GM21737 (cell line): Measurements from ENCODE around the gene COBLL1.

Experiments used
- ATAC-seq: cut with Tn5 transposase; IDR thresholded peaks from one replicate; pipeline ENCODE4 v1.9.1; 2021; ENCODE audit warnings: mild to moderate bottlenecking, moderate library complexity; ENCODE audit not compliant: unreplicated experiment

The COBLL1 gene

DNA sequence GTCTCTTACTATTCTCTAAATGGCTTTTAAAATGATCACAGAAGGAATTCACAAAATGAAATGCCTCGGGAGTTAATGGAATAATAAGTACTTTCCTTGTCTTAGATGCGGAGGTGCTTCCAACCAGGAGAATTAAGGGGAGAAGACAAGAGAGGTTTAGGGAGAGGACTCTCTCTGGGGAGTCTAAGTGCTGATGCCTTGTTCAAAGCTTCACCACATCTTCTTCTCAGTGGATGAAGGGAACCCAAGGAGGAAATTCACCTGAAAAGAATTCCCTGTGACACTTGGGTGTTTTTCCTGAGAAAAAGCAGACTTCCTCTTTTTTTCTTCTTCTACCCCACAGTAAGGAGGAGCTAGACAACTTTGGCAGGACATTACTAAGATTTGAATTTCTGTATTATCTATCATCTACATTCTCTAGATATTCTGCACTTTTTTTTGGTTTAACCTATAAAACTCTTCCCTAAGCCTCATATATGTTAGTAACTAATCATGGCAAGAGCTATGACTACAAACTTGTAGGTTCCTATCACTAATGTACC, 150.2 kb downstream of the COBLL1 start:
- ATAC-seq = no peak

DNA sequence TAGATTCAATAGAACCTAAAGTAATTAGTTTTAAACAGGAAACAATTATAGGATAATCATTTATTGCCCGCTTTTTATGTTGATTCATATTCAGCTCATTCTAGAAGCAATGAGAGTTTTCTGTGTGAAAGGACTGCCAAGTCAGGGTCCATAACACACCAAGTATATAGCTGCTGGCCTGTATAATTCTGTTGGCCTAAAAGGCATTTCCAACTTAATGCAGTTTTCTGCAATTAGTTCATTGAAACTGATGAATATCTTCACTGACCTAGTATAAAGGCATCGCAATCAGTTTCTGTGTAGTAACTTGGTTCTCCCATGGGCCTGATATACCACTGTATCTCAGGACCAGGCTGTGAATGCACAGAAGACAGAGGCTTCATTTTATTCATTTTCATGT, 151.3 kb downstream of the COBLL1 start:
- no peak for ATAC-seq

DNA sequence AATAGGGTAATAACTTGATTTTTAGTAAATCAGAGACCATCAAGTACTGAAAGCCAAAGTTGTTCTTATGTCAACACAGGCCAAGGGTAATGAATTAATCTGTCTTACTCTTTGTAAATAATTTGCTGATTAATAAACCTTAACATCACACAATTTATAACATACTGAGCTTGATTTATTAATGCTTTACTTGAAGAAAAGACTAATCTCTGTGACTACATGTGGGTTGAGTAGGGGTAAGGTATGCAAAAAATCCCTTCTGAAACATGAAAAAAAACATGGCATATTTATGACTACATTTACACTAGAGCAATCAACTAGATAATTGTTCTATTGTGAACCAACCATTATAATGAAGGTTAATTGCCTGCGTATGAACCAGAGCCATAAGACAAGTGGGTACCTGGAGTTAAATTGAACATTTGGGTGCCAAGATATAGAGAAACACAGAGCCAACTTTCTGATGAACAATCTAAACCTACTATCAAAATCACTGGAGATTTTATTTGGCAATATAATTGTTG, 152.7 kb downstream of the COBLL1 start:
- no peak for ATAC-seq

DNA sequence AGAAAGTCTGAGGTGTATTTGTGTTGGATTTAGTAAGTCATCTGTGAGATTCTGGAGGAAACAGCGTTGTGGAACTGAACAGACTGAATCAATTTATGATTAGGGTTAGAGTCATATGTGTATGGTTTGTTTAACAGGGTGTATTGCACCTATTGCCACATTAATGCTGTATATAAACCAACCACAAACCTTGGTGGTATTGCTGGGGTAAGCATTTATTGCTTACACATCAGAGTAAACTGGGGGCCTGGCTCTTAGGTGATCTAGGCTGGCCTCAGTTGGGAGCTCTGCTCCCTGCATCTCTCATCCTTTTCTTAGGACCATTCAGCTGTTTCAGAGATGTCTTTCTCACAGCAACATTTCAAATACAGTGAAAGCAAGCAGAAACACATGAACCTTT, 160.6 kb downstream of the COBLL1 start:
- ATAC-seq = no peak

DNA sequence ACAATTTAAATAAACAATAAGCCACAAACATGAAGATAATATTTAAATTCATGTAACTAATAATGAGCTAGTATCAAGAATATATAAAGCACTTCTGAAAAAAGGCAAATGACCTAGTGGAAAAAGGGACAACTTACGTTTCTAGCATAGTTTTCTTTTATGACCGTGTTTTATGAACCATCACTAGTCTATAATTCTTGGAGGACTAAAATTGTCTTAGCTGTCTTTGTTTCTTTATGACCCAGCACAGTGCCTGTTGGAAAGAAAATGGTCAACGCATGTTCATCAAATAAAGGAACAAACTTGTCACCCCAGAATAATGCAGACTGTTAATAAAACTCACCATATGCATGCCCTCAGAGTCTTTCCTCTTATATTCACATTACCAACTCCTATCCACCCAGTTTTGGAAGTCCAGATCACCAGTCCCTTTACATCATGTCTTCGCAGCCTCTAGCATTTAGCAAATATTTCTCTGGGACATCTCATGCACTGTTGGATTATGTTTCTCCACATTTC, 162.9 kb downstream of the COBLL1 start:
- ATAC-seq = no peak

DNA sequence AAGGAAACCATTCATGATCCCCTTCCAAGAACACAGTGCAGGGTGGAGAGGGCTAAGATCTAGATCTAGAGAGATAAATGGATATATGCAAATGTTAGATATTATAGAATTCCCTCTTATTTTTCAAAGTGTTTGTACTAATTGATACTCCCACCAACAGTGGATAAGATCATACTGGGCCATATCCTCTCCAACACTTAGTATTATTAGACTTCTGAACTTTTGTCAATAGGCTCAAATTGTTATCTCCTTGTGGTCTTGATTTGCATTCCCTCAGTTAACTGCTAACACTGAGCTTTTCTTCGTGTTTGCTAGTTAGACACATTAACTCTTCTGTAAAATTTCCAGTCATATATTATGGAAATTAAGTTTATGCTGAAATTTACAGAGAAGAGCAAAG, 163.9 kb downstream of the COBLL1 start:
- ATAC-seq = no peak

DNA sequence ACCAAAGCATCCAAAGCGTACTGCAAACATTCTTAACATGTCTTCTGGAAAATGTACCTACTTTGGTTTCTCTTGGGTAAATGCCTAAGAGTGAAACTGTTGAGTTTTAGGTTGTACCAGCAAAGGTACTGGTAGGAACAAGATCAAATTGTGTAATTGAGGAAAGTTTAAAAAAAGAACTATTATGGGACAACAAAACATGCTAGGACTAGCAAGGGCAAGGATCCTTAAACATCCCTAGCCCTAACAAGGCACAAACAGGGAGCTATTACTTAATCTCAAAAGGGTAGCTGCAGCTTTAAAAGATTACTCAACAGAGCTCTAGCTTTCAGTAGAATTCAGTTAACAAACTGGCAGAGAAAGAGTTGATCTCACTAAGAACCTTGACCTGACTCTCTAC, 164.4 kb downstream of the COBLL1 start:
- no peak for ATAC-seq

DNA sequence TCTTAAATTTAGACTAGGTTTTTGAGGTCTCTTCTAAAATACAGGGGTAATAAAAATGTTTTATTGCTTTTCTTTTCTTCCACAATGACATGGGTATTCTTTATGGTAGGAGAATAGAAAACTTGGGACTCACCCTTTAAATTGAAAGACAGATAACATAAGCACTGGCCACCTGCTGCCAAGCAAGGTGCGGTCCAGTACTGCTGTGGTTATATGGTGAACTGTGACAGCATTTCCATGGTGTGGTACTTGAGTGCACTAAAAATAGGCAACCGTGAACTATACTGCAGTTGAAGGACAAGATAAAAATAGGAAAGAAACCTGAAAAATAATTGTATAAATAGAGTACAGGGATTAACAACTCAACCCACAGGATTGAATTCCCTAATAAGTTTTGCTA, 165.9 kb downstream of the COBLL1 start:
- no peak for ATAC-seq

DNA sequence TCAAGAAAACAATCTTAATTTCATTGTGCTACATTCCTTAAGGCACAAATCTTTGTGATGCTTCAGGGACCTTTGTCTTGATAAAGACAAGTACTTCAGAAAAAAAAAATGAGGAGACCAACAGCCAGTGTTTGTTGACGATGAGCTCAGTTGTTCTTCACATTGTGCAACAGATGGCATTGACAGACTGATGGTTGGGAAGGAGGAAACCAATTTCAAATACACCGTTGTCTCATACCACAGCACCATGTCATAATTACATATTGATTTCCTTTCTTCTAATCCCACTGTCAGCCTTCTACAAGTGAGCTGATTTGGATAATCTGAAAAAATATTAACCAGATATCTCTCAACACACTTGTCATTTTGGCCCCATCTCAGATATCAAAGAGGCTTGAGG, 166.6 kb downstream of the COBLL1 start:
- no peak for ATAC-seq

DNA sequence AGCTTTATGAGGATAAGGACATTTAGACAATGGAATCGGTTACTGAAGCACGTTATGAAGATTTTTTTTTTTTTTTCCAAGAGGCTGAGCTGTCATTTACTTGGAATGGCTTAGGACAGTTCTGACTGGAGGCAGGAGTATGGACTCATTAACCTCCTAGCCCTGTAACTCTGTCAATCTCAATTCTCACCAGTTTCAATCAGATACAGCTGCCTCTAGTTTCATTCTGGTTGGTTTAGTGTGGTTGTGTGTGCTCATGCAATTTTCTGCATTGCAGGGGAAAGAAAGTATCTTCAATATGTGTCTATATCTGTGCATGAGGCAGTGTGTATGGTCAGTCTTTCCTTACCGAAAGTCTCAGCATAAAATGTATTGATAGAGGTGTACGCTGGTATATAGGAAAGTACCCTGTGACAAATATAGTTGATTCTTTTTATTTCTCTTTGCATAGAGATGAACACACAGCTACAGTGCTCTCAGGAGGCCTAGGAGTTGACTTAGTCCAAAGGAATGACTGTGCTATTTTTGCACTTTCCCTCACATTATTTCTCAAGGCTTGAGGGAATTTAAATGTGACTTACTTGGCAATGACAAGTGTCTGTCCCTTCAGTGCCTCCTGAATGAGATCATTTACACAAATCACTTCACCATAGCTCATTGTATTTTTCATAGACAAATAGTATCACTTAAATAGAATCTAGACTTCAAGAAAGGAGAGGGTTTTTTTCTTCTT, 169.8 kb downstream of the COBLL1 start:
- no peak for ATAC-seq

DNA sequence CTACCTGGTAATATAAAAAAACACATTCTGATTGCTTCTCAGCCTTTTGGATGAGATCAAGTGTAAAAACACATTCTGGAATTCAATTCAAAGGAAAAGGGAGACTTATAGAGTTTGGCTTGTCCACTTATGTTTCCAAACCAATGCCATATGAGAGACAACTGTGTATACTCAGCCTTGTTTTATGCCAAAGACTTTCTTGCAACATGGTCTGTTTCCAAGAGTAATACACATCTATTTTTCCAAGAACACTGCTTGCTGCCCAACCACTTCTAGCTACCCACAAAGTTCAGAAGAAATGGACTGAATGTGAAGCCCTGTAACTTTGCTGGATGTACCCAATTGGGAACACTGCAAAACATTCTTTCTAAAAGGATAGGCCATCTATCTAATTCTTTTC, 172.3 kb downstream of the COBLL1 start:
- ATAC-seq = no peak

DNA sequence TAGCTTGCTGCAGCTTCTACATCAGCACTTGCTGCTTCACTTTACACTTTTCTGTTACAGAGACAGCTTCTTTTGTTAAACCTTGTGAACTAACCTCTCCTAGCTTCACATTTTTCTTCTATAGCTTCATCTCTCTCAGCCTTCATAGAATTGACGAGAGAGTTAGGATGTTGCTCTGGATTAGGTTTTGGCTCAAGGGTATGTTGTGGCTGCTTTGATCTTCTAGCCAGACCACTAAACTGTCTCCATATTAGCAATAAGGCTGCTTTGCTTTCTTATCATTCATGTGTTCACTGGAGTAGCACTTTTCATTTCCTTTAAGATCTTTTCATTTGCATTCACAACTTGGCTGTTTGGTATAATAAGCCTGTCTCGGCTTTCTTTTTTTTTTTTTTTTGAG, 174.1 kb downstream of the COBLL1 start:
- ATAC-seq = no peak

DNA sequence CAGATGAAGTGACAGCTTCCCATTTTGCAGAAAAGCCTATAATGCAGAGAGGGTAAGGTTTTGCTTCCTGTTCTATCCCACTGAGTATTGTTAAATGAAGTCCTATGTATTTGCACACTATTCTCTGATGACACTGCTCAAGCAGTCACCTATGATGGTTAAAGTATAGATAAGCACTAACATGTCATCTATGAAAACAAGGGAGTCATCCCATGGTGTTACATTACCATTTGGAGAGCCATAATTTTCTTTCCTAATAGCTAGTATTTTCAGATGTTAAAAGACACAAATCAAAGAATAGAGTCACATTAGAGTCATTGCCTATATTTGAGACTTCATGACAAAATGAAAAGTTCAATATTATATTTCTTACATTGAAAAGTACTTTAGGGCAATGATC, 177.6 kb downstream of the COBLL1 start:
- ATAC-seq = no peak

DNA sequence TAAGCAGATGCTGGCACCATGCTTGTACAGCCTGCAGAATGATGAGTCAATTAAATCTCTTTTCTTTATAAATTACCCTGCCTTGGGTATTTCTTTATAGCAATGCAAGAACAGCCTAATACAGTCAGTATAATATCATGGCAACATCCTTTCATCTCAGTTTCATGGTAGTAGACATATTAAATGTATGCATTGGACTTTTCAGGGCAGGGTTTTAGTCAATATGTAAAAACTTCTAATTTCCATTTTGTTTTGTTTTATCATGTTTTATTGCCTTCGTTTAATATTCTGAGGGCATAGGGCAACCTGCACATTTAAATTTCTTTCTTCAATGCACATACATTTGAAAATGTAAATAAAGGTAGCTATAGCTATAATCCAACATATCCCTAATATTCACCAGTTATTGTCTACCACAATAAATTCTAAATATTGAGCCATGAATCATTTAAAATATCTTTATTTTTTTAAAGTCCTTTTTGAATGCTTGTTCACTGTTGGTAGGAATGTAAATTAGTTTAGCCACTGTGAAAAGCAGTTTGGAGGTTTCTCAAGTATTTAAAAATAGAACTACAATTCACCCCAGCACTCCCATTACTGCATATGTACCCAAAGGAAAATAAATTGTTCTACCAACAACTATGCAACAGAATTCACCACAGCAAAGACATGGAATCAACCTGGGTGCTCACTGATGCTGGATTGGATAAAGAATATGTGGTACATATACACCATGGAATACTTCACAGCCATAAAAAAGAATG, 178.6 kb downstream of the COBLL1 start:
- no peak for ATAC-seq

DNA sequence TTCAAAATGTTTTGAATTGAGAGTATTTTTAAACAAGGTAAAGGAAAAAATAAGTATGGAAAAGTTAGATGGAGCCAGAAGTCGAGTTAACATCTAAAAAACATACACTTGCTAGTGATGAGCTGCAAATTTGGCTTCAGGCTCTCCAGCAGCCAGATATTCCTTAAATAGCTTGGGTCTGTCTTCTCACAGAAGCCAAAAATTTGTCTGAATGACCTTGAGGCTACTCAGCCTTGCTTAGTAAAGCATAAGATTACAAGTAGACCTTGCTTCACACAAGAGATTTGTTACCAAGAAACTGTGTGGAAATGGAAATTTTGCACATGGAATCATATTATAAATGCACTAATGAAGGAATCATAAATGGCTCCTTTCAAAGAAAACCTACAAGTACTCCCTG, 179.6 kb downstream of the COBLL1 start:
- ATAC-seq = no peak

DNA sequence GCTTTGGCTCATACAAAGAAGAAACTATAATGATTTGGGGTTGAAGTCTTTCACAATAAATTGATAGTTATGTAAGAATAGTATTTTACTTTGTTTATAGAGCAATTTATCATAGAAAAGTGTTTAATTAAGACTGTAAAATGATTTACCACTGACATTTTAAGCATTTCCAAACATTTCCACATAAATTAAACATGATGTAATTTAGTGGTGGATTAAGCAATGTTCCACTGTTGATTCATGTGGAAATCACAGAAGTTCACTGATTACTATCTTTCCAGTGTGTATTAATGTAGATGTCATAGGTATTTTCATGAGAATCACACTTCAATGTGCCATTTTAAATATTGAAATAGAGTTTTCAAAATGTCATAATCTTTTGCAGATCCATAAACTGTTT, 180.3 kb downstream of the COBLL1 start:
- ATAC-seq = no peak

DNA sequence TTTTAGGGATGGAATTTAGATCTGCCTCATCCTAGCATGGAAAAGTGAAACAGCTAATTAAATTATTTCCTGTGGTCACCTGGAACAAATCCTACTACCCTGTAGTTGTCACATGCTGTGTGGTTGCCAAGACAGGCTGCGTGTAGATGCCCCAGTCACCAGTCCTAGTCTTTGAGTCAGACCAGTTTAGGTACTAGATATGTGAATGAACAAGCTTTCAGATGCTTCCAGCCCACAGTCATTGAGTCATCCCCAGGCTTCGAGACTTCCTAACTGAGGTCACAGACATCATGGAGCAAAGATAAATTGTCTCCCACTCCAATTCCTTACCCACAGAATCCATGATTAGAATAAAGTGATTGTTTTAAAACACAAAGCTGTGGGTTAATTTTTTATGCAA, 184.5 kb downstream of the COBLL1 start:
- no peak for ATAC-seq

DNA sequence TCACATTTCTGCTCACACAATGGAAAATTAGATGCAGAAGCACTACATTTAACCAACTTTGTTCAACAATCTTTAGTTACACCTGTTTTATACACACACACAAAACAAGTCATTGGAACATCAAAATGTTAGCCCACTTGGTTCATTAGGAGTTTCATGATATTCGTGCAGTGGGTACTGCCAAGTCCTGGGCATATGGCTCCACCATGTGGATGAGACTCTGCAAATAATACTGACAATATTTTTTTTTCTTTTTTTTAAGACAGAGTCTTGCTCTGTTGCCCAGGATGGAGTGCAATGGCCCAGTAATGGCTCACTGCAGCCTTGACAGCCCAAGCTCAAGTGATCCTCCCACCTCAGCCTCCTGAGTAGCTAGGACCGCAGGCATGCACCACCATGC, 185.9 kb downstream of the COBLL1 start:
- ATAC-seq = no peak

DNA sequence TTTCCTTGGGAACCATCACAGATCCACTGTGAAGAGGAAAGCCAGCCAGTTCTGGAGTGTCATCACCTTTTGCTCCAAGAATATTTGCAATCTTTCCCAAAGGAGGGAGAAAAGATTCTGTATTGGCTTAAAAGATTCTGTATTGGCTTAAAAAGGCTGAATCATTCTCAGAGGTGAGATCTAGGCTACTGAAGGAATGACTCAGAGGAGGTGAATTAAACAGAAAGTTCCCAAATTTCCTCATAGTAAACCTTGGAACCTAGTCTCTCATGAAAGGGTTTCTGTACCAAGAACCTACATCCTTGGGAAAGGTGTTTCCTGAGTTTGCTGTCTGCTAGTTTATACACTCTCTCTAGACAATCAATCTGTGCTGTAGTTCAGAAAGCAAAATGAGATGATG, 186.3 kb downstream of the COBLL1 start:
- ATAC-seq = no peak

DNA sequence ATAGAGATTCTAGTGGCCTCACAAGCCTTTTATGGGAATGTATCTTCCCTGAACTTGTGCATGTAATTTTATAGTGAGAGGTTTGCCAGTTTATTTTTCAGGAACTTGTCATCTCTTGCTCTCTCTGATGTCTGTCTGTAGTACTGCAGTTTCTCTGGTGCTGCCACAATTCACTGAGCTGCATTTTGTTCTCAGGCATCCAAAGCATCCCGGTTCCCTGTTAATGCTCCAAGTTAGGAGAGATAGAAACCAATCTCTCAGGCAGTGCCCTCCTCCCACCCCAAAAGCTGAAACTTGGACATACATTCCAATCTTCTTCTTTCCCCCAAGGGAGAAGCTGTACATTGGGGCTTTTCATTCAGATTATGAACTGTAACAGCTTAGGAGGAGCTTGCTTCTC, 190.3 kb downstream of the COBLL1 start:
- ATAC-seq = no peak

DNA sequence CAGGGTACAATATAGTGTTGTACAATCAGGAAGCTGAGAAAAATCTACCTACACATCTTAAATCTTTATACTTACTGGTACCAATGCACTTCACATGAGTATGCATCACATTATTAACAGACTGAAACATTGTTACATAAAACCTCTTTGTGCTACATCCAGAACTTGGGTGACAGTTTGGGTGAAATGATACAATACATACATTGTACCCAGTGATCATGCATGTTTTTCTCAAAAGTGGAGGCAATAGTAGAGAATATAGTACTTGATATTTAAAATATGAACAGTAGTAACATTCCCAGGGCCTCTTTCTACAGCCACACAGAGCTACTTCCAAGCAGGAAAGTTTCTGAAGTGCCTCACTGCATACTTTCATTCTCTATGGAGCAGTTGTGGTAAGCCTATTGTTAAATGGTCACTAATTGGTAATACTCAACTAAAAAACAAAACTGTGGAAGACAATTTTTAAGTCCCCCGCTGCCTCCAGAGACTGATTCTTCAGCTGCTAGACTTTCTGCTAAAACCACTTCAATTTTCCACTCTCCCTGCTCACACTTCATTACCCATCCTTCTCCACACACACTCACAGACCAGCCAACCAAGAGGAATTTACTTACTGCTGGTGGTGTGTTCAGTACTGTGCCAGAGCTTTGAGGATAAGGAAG, 197.5 kb downstream of the COBLL1 start:
- ATAC-seq = no peak
